Measurements from ENCODE around the gene CYP4F3.
"Not testable (repeated sequence)": the region's sequence is repeated elsewhere in the genome, so short reads cannot be mapped to it uniquely, and the experiment has no call there.

Gene CYP4F3, protein sequence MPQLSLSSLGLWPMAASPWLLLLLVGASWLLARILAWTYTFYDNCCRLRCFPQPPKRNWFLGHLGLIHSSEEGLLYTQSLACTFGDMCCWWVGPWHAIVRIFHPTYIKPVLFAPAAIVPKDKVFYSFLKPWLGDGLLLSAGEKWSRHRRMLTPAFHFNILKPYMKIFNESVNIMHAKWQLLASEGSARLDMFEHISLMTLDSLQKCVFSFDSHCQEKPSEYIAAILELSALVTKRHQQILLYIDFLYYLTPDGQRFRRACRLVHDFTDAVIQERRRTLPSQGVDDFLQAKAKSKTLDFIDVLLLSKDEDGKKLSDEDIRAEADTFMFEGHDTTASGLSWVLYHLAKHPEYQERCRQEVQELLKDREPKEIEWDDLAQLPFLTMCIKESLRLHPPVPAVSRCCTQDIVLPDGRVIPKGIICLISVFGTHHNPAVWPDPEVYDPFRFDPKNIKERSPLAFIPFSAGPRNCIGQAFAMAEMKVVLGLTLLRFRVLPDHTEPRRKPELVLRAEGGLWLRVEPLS

DNA sequence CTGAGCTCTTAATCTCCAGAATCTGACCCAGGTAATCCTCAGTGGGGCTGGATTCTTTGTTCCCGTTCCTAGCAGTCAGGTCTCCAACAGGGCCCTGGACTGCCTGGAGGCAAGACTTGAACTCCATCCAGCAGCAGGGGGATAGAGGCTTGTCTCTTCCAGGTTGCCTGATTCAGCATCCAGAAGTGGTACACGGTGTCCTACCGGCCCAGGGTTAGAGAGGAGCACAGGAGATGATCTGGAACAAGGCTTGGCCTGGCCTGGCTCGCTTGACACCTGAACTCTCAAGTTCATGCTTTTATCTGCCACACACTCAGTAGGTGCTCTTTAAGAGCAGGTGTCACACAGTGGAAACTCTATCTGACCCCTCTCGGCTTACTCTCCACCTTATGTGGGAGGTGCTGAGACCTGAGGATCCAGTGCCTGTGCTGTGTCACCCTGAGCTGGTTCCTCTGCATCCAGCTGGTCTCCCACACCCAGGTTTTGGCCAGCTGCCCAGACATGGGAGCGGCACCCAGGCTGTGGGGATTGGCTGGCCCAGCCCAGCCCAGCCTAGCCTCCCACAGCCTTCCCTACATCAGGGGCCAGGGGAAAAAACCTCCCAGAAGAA, at the start of gene CYP4F3:
CYP4F3 (plus strand) TSS at position 604 of the 610 bp plus-strand sequence. CDS start 519 bp downstream, outside the sequence.
- DNase-seq (ENCODE audit: low spot score), result no peak

DNA sequence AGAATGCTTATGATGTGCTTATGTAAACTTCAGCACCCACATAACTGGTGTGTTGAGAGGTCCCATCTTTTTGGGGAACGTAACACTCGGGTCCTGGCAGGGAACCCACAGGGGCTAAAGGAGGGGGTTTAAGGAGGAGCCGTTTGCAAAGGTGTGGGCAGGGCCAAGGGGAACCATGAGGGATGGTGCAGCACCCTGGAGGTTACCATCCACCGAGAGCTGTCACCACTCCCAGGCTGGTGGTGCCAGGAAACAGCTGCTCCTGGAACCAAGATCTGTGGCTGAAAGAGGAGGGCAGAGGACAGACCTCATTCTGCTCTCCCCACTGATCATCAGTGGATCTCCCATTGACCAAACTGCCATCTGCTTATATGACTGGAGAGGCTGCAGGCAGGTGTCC, 48.9 kb upstream of the CYP4F3 start:
- DNase-seq (ENCODE audit: low spot score), result no peak

DNA sequence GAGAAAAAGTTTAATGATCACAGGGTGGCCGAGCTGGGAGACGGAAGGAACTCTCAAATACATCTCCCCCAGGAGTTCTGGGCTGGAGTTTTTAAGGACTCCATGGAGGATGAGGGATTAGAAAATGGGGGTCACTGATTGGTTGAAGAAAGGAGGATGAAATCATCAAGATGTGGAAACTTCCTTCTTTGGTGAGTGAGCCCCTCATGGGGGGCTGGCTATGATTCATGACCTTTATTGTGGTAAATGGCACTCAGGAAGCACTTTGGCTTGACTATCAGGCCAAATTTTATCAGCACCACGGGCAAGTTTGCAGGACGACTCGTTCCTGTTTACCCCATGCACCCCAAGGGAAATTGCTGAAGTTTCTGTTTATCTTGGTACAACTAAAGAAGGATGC, 48.2 kb upstream of the CYP4F3 start:
- not testable (repeated sequence) for DNase-seq (ENCODE audit: low spot score)

DNA sequence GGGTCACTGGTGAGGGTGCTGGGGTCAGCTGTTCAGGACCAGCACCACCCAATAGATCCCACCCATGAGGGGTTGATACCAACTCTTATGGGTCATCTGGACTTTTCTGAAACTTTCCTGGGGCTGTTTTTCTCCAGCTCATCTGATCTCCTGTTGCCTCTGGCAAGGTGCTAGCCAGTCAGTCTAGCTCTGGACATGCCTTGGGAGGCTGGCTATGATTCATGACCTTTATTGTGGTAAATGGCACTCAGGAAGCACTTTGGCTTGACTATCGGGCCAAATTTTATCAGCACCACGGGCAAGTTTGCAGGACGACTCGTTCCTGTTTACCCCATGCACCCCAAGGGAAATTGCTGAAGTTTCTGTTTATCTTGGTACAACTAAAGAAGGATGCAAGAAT, 46.9 kb upstream of the CYP4F3 start:
- not testable (repeated sequence) for DNase-seq (ENCODE audit: low spot score)

DNA sequence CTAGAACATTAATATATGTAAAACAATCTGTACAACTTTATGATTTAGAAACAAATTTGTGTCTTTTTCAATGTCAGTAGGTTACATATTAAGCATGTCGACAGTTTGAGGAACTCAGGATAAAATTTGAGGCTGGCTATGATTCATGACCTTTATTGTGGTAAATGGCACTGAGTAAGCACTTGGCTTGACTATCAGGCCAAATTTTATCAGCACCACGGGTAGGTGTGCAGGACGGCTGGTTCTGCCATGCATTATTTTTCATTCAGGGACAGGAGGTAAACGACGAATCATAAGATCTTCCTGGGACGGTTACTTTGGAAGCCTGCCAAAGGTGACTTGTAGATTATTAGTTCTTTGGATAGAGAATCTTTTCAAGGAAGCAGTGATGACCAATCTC, 45.6 kb upstream of the CYP4F3 start:
- no peak for DNase-seq (ENCODE audit: low spot score)

DNA sequence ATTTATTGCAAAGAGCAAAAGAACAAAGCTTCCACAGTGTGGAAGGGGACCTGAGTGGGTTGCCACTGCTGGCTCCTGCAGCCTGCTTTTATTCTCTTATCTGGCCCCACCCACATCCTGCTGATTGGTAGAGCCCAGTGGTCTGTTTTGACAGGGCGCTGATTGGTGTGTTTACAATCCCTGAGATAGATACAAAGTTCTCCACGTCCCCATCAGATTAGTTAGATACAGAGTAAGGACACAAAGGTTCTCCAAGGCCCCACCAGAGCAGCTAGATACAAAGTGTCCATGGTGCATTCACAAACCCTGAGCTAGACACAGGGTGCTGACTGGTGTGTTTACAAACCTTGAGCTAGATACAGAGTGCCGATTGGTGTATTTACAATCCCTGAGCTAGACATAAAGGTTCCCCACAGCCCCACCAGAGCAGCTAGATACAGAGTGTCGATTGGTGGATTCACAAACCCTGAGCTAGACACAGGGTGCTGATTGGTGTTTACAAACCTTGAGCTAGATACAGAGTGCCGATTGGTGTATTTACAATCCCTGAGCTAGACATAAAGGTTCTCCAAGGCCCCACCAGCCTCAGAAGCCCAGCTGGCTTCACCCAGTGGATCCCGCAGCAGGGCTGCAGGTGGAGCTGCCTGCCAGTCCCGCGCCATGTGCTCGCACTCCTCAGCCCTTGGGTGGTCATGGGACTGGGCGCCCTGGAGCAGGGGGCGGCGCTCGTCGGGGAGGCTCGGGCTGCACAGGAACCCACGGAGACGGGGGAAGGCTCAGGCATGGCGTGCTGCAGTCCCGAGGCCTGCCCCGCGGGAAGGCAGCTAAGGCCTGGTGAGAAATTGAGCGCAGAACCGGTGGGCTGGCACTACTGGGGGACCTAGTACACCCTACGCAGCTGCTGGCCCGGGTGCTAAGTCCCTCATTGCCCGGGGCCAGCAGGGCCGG, 32.4 kb upstream of the CYP4F3 start:
- not testable (repeated sequence) for DNase-seq (ENCODE audit: low spot score)

DNA sequence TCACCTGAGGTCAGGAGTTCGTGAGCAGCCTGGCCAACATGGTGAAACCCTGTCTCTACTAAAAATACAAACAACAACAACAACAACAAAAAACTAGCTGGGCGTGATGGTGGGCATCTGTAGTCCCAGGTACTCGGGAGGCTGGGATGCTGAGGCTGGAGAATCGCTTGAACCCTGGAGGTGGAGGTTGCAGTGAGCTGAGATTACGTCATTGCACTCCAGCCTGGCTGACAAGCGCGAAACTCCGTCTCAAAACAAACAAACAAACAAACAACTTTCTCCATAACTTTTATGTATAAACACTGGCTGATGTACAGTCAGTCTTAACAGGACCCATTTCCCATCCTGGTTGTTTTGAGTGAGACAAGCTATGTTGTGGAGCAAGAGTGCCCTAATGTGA, 31.4 kb upstream of the CYP4F3 start:
- no peak for DNase-seq (ENCODE audit: low spot score)

DNA sequence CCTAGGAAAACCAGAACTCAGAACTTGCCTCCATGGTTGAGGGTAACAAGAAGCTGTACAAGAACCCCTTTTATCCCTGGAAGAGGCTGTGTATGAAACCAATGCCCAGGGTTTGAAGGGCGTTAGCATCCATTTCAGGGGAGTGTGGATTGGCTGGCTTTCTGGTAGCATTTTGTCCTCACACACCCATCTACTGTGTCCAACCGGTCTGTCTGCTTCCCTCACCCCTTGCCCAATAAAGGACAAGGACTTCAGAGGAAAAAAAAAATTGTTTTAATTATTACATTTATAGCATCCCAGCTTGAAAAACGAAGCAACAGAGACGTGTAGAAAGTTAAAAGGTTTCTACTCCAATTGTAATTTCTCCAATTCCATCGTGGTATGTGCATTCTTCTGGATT, 28.4 kb upstream of the CYP4F3 start:
- no peak for DNase-seq (ENCODE audit: low spot score)

DNA sequence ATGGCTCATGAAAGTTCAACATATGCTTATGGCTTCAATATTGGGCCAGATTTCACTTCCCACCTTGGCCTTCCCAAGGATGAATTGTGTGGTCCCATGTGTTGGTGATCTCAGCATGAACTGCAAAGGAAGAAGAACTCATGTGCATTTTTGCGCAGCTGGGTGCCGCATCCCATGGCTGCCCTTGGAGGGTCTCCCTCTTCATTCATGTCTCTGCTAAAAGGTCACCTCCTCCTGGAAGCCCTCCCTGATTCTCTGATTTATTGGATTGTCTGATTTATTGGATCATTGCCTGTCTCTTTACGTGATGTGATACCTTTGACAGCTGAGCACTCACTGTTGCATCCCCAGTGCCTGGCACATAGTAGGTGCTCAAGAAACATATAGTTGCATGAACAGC, 27.4 kb upstream of the CYP4F3 start:
- no peak for DNase-seq (ENCODE audit: low spot score)

DNA sequence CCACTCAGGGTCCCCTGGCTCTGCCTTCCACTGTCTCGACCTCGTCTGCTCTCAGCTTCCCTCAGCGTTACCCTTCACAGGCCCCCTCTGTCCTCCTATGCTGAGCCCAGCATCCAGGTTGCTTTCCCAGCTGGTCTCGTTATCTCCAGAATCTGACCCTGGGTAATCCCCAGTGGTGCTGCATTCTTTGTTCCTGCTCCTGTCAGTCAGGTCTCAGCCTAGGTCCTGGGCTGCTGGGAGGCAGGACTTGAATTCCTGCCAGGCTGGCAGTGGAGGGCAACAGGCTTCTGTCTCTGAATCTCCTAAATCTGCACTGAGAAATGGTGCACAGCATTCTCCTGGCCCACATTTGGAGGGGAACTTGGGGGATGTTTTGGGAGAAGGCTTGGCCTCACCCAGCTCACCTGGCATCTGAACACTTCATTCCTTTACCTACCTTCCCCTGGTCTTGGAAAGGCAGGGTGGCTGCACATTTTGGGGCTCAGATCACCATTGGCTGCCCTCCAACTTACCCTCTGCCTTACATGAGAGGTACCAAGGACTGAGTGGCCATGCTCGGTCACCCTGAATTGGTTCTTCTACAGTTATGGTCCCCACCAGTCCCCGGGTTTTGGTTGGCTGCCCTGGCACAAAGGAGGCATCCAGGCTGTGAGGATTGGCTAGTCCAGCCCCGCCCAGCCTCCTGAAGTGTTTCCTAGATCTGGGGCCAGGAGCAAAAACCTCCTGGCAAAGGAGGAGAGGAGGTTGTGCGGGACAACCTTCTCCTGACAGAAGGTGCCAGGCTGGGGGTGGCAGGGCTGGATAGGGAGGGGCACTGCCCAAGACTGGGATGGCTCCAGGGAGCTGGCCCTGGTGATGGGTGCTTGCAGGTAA, 26.0 kb upstream of the CYP4F3 start, which contains the start of gene CYP4F8:
CYP4F8 (plus strand) TSS at position 712 of the 873 bp plus-strand sequence. CDS start 399 bp downstream, outside the sequence.
- DNase-seq (ENCODE audit: low spot score), result no peak

DNA sequence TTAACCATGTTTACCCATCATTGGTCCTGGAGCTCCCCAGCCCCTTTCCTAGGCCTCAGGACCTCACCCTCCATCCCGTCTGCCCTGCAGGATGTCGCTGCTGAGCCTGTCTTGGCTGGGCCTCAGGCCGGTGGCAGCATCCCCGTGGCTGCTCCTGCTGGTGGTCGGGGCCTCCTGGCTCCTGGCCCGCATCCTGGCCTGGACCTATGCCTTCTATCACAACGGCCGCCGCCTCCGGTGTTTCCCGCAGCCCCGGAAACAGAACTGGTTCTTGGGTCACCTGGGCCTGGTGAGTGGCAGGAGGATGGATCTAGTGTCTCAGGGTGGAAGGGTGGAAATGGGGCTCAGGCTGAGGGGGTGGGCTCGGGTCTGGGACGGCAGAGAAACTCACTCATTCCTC, 25.2 kb upstream of the CYP4F3 start:
- no peak for DNase-seq (ENCODE audit: low spot score)

DNA sequence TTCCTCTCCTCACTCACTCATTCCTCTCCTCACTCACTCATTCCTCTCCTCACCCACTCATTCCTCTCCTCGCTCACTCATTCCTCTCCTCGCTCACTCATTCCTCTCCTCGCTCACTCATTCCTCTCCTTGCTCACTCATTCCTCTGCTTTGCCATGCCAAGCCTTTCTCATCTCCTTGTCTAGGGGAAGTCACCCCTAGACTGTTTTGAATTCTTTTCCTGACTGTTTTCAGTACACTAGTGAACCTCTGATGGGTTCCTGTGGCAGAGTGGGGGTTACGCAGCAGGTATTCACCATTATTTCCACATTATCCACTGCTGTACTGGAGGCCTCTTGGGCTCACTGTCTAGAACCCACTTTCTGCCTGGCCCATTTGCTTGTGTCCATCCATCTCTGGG, 24.5 kb upstream of the CYP4F3 start:
- no peak for DNase-seq (ENCODE audit: low spot score)

DNA sequence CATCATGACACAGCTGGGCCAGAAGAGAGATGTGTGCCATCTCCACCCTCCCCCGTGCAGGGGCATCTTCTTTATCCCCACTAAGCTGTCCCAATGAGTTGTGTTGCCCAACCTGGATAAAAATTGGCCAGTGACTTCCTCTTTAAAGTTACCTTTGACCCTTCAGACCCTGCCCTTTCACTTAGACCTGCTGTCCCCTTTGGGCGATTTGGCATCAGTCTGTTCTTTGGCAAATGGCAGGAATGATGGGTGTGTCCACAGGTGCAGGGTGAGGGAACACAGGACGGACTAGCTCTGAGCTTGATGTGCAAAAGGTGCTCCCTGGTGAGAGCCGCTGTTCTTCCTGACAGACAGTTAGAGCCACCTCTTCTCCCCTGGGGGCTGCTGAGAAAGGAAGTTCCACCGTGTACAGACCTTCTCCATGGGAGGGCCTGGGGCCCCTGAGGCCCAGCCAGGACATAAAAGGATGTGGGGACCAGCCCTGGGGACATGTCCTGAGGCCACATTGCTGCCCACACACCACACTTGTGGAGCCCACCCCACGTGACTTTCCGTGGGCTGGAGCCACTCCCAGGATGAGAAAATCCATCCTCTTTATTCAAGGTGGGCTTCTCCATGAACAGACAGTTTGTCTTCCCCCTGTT, 23.9 kb upstream of the CYP4F3 start:
- DNase-seq (ENCODE audit: low spot score), result no peak

DNA sequence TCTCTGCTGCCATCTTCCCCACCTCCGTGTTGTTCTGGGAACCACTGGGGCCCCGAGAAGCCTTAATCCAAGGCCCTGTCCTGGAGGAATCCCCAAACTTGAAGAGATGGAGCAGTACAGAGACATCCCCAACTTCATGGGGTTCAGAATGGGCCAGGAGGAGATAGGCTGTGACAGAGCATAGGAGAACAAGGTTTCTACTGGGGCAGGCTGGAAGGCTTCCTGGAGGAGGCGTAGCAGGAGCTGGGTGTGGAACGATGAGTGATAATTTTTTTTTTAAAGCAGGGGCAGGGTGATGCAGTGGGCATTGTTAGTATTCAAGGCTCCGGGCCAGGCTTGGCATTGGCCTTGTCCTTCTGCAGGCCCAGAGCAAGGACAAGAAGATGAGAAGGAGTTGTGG, 22.4 kb upstream of the CYP4F3 start:
- no peak for DNase-seq (ENCODE audit: low spot score)

DNA sequence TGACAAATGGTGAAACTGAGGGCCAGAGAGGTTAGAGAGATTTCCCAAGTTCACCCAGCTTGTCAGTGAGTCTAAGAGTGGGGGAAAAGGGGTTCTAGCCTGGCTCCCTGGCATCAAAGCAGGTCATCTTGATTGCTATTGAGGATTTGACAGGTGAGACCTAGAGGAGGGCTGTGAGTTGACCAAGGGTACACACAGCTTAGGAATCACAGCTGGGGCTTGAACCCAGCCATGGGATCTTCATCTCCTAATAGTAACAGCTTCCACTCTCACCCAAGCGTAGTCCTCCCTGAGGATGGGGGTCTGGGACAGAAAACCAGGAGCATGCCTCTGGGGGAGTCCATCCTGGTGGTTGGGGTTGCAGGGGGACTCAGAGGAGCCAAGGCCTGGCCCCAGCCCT, 18.9 kb upstream of the CYP4F3 start:
- no peak for DNase-seq (ENCODE audit: low spot score)

DNA sequence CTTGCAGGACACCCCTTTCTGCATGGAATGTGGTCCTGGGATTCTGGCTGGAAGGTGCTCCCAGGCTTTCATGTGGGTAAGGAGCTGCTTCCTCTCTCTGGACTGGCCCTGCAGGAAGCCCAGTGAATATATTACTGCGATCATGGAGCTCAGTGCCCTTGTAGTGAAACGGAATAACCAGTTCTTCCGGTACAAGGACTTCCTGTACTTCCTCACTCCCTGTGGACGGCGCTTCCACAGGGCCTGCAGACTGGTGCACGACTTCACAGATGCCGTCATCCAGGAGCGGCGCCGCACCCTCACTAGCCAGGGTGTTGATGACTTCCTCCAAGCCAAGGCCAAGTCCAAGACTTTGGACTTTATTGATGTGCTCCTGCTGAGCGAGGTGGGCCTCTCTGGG, 17.7 kb upstream of the CYP4F3 start:
- DNase-seq (ENCODE audit: low spot score), result no peak

DNA sequence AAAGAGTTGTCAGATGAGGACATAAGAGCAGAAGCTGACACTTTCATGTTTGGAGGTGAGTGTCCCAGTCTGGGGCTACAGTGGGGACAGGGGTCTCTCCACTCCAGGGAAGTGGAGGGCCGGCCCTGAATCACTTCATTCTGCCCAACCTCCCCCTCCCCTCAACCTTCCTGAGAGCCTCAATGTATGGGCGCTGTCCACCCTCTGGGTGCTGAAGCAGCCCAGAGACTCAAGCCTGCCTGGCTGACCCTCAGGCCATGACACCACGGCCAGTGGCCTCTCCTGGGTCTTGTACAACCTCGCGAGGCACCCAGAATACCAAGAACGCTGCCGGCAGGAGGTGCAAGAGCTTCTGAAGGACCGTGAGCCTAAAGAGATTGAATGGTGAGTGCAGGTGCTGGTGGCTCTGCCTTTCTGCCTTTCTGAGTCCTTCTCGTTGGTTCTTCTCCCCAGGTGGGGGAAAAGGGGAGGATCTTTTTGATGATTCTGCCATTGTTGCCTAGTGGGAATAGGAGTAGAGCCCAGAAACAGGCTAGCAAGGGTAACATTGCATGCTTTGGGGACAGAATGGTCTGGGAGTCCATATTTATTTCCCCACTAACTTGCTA, 16.9 kb upstream of the CYP4F3 start:
- DNase-seq (ENCODE audit: low spot score), result no peak

DNA sequence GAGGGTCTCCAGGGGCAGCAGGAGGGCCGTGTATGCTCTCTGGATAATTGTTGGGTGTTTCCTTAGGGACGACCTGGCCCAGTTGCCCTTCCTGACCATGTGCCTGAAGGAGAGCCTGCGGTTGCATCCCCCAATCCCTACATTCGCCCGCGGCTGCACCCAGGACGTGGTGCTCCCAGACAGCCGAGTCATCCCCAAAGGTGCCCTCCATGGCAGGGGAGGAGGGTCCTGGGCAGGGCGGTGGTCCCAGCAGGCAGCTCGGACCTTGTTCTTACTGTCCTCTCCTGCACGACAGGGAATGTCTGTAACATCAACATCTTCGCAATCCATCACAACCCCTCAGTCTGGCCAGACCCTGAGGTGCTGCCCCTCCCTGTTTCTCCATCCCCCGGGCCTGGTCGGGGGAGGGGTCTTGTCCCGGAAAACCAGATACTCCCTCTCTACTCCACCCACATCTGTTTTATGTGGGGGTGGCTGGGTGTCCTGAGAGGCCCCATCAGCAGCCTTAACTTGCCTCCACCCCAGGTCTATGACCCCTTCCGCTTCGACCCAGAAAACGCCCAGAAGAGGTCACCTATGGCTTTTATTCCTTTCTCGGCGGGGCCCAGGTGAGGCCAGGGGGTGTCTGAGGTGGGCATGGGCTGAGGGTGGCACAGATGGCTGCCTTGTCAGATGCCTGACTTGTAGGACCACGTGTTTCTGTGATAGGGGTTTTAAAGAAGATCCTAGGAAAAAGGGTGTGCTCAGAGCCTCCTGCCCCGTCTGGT, 12.3 kb upstream of the CYP4F3 start:
- no peak for DNase-seq (ENCODE audit: low spot score)

Measured in cerebellar cortex (tissue), 1 donor.